ENCODE results near the gene KPNA6. TPM values are rescaled to one million over a fixed set of nuclear protein-coding genes. Genes with fewer than 3 reads are reported as not detected.
"Not testable (repeated sequence)": the region's sequence is repeated elsewhere in the genome, so short reads cannot be mapped to it uniquely, and the experiment has no call there.

Gene KPNA6
- polyA plus RNA-seq, 4 donors: 28.3 to 39.6 (median 33.9) TPM

DNA sequence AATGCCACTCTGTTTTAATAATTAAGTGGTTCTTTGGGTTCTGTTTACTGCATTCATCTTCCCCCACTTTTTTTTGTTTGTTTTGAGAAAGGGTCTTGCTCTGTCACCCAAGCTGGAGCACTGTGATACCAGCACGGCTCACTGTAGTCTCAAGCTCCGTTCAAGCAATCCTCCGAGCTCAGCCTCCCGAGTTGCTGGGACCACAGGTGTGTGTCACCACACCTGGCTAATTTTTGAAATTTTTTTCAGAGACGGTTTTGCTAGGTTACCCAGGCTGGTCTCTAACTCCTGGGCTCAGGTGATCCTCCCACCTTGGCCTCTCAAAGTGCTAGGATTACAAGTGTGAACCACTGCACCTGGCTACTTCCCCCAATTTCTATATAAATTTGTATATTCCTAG is 29.3 kb downstream of the KPNA6 start:
- no peak for DNase-seq (ENCODE audit: low read depth in 4 of 4, low spot score in 3 of 4)

DNA sequence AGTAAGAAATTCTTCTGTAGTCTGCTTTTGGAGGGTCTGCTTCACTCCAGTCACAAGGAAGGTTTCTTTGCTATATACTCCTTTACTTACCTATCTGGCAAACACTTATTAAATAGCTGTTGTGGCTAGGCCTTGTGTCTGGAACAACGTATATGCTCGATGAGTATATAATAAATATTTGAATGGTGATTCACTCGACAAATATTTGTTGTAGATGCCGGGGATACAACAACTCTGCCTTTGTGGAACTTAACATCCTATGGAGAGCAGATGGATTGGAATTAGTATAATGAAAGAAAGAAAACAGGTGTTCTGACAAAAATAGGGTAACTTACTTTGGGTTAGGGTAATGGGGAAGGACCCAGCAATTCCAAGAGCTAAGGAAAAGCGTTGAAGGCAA is 31.1 kb downstream of the KPNA6 start:
- DNase-seq (ENCODE audit: low read depth in 4 of 4, low spot score in 3 of 4): no peak

DNA sequence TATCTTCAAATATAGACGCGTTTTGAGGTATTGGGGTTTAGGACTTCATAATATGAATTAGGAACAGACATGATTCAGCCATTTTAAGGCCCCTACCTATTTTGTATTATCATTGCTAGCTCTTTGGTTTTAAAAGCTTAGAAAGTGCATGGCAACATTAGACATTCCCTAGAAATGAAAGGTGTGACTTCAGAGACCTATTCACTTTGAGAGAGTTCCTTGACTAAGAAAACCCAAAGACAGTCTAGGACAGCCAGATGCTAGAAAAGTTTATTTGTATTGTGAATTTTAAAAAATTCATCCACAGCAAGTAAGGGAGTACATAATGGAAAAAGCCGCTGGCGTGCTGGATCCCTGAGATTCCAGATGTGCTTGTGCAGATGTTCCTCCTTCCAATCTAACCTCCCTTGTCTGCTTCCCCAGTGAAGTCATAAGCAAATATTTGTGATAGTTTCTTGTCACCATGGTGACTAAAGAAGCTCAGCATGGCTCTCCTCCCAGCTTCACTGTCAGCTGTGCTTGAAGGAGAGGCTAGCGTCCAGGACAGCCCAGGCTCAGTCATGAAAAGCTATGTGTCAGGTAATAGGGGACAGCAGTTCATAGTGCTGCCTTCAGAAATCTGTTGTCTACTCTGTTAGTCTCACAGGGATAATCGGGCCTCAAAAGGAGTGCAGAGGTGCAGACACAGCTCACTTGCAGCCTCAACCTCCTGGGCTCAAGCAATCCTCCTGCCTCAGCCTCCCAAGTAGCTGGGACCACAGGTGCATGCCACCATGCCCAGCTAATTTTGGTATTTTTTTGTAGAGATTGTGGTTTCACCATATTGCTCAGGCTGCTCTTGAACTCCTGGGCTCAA is 34.8 kb downstream of the KPNA6 start:
- peak in 3 of 4 donors; percentile 30 to 51 (median 33) for DNase-seq (ENCODE audit: low read depth in 4 of 4, low spot score in 3 of 4)

DNA sequence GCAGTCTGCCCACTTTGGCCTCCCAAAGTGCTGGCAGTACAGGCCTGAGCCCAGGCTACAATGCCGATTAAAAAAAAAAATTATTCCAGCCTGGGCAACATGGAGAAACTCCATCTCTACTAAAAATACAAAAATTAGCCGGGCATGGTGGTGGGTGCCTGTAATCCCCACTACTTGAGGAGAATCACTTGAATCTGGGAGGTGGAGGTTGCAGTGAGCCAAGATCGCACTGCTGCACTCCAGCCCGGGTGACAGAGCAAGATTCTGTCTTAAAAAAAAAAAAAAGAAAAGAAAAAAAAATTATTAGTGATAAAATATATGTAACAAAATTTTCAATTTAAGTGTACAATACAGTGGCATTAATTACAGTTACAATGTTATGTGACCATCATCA is 35.4 kb downstream of the KPNA6 start:
- not testable (repeated sequence) for DNase-seq (ENCODE audit: low read depth in 4 of 4, low spot score in 3 of 4)

DNA sequence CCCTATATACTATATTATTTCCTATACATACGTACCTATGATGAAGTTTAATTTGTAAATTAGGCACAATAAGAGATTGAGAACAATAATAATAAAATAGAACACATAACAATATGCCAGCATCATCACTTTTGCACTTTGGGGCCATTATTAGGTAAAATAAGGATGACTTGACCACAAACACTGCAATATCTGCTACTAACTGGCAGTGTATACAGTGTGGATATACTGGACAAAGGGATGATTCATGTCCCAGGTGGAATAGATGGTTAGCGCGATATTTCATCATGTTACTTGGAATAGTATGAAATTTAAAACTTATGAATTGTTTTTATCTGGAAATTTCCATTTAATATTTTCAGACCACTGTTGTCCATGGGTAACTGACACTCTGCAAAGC is 36.2 kb downstream of the KPNA6 start:
- DNase-seq (ENCODE audit: low read depth in 4 of 4, low spot score in 3 of 4): no peak

DNA sequence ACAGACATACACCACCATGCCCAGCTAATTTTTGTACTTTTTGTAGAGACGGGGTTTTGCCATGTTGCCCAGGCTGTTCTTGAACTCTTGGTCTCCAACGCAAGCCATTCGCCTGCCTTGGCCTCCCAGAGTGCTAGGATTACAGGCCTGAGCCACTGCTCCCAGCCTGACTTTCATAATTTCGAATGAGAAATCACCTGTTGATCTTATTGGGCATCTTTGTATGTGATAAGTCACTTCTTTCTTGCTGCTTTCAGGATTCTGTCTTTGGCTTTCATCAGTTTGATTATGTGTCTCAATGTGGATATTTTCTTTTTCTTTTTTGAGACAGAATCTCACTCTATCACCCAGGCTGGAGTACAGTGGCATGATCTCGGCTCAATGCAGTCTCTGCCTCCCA is 39.9 kb downstream of the KPNA6 start:
- DNase-seq (ENCODE audit: low read depth in 4 of 4, low spot score in 3 of 4): not testable (repeated sequence)

DNA sequence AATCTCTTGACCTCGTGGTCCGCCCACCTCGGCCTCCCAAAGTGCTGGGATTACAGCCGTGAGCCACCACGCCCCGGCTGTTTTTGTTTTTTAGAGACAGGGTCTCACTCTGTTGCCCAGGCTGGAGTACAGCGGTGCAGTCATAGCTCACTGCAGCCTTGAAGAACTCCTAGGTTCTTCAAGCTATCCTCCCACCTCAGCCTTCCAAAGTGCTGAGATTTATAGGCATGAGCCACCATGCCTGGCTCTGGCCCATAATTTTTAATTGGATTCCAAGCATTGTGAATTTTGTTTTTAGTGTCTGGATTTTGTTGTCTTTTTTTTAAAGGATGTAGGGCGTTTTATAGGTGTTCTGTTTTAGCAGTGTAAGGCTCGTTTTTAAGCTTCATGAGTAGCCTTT is 43.0 kb downstream of the KPNA6 start:
- DNase-seq (ENCODE audit: low read depth in 4 of 4, low spot score in 3 of 4): no peak

DNA sequence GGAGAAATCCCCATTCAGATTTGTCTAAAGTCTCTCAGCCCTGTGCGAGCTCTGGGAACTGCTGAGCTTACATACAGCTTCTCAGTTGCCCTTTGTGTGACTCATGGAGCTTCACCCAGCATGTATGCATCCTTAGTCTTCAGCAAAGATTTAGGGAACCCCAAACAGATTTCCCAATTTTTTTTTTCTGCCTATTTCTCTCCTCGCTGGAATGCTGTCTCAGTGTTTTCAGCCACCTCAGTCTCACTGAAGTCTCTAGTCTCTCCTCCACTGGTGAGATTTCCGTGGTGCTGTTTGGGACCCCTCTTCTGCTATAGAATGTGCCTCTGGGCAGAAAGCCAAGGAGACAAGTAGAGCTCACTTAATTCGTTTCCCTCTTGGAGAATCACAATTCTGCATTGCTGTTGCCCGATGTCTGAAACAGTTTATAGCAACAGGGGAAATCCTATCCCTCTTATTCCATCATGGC is 43.5 kb downstream of the KPNA6 start:
- no peak for DNase-seq (ENCODE audit: low read depth in 4 of 4, low spot score in 3 of 4)

DNA sequence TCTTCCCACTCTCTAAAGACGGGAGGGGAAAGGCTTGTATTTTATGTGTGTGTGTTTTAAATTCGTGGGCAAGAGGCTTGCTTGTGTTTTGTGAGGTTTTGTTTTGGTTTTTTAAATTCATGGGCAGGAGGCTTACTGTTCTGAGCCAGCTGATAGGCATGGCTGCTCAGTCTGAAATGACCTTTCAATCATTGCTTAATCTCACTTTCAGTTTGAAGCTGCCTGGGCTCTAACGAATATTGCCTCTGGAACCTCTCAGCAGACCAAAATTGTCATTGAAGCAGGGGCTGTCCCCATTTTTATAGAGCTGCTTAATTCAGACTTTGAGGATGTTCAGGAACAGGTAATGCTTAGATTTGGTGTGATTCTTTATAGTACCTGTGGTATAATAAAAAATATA is 51.3 kb downstream of the KPNA6 start:
- no peak for DNase-seq (ENCODE audit: low read depth in 4 of 4, low spot score in 3 of 4)

DNA sequence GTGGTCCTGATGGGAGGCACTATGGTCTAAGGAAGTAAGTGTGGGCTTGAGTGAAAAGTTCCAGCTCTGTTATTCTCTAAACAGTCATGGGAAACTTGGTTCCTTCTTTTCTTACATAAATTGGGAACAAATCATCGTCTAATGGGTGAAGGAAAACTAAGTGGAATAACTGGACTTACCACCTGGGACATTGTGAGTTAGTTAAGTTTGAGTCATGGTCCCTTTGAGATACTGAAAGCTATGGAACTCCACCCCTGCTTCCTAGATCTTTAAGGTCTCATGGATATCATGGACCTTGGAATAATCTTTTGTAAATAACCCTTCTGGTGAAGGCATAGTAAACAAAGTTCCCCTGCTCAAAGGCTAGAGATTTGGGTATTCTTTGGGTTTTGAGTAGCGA is 55.5 kb downstream of the KPNA6 start:
- no peak for DNase-seq (ENCODE audit: low read depth in 4 of 4, low spot score in 3 of 4)

DNA sequence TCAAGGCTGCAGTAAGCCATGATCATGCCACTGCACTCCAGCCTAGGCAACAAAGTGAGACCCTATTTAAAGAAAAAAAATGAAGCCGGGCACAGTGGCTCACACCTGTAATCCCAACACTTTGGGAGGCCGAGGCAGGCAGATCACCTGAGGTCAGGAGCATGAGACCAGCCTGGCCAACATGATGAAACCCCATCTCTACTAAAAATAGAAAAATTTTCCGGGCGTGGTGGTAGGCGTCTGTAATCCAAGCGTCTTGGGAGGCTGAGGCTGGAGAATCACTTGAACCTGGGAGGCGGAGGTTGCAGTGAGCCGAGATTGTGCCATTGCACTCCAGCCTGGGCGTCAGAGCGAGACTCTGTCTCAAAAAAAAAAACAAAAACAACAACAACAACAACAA is 57.8 kb downstream of the KPNA6 start:
- DNase-seq (ENCODE audit: low read depth in 4 of 4, low spot score in 3 of 4): not testable (repeated sequence)

DNA sequence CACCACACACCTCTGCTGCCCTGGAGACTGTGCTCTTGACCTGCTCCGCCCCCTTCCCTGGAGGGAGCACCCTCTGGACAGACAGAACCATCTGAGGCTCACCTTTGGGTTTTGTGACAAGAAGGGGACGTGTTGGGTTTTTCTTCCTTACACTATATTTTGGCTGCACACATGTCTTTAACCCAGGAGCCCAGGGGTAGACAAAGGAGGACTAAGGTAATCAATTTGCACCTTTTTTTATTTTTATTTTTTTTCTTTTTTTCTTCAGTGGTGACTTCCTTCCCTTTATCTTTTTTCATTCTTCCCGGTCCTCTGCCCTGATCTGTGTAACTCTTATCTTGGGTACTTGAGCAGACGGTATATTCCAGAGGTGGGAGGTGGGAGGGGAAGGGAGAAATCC is 63.1 kb downstream of the KPNA6 start:
- DNase-seq (ENCODE audit: low read depth in 4 of 4, low spot score in 3 of 4): no peak

DNA sequence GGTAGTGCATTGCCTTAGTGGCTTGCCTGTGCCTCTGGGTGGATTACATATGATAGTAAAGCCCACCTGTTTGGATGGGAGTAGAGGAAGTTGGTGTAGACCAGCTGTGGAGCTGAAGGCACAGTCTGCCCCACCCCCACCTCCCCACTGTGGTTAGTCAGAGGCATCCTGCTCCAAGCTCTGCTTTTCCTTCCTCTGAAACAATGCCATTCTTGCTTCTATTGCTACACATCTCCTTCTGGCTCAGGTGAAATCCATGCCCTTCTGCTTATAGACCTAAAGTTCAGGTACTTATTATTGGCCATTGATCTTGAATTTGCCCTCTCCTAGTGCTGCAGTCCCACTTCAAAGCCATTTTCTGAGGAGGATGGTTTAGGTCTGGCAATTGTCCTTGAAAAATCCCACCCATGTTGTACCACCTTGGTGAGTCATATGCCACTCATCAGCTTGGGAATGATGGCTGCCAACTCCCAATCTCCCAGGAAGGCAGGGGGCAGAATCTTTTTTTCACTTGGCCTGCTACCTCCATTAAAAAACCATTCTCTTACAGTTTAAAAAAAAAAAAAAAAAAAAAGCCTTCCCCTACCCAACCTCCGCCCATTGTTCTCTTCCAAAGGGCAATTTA is 64.9 kb downstream of the KPNA6 start:
- no peak for DNase-seq (ENCODE audit: low read depth in 4 of 4, low spot score in 3 of 4)

DNA sequence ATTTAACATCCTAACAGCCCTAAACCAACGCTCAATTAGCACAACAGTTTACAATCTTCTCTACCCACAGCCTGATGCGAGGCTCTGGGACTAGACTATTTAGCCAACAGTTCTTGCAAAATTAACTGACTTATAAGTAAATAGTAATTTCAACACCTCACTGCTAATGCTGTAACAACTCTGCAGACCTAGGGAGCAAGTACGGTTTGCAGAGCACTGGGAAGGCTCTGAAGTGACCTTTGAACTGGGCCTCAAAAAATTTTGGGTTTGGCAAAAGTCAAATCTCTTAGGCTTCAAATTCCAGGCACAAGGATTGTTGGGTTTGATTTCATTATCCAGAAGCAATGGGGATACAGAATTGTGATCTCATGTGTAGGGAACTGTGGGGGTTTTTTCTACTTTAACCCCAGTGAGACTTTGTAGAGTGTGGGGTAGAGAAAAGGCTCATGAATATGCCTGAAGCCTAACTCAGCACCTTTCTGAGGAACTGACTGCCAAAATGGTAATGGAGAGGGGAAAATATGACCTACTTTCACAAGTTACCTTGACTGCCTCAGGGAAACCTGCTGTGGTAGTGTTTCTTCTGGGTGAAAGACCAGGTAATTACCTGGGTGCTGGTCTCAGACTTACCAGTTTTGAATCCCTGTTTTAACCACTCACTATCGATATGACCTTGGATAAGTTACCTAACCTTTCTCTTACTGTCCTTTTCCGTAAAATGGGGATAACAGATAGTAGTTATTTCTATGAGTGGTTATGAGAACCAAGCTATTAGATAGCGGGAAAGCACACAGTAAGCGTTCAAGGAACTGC is 70.7 kb downstream of the KPNA6 start:
- DNase-seq (ENCODE audit: low read depth in 4 of 4, low spot score in 3 of 4): no peak

DNA sequence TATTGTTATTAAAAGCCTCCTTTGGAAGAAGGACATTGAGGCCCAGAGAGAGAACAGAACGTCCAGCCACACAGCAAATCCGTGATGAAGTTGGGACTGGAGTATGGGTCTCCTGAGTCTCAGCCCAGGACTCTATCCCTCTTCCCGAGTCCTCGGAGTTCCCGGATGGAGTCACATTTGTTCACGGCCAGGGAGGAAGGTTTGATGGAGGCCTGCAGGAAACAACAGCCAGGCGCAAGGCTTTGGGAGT is 71.3 kb downstream of the KPNA6 start:
- no peak for DNase-seq (ENCODE audit: low read depth in 4 of 4, low spot score in 3 of 4)

DNA sequence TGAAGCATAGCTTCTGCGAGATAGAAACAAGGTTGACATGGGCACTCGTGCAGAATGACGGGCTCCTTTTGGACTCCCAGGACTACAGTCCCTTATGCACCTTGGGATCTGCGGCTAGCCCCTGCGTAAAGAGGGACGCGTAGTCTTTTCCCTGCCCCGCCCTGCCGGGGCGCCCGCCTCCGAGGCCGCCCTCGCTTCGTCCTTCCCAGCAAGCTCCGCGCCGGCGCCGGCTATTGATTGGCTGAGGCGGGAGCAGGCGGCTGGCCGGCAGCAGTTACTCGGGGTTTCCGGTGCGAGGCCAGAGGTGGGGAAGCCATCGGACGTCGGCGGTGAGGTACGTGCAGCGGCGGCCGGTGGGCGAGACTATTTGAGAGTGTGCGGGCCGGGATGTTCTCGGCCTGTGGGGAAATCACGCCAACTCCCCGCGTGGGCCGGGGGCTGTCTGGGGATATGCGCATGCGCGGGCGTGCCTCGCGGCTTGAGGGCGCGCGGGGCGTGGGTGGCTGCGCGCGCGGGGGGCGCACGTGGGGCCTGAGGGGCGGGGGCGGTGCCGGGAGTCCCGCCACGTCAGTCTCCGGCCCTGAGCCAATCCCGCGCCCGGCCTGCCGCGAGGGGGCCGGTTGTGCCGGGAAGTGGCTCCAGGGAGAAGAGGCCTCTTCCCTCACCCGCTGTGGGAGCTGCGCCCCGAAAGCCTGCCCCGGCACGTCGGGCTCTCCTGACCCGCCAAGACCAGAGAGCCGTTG is 71.8 kb downstream of the KPNA6 start, which contains the start of gene TXLNA:
TXLNA (plus strand) TSS at position 233 of the 743 bp plus-strand sequence. CDS start 671 bp downstream, outside the sequence.
- peak; percentile 81 to 87 (median 84) for DNase-seq (ENCODE audit: low read depth in 4 of 4, low spot score in 3 of 4)

DNA sequence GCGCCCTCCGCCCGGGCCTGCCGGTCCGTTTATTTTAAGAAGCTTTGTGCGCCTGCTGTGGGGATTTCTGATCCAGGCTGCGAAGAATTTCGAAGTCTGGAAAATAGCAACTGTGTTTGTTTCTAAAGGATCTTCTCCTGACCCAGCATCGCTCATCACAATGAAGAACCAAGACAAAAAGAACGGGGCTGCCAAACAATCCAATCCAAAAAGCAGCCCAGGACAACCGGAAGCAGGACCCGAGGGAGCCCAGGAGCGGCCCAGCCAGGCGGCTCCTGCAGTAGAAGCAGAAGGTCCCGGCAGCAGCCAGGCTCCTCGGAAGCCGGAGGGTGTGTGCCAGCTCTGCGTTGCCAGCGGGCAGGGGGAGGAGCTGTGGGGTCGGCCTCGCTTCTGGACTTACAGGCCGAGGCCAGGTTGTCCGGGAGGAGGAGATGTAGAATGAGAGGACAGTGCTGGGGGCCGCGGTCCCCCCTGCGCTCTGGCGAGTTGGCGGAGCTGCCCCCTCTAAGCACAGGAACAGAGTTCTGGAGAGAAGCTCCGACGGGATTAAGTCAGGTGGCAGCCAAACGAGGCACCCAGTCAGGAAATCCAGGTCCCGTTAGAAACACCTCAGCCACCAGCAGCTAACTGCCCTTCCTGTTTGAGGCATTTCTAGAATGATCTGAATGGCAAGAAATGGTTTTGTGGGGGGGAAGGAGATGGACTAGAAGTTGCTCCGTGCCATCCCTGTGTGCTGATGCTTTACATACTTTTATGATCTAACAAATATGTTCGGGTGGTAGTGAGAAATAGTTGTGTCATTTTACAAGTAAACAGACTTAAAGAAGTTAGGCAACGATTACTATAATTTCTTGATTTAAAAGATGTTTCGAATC is 72.6 kb downstream of the KPNA6 start:
- peak in 1 of 4 donors; percentile 24 for DNase-seq (ENCODE audit: low read depth in 4 of 4, low spot score in 3 of 4)

DNA sequence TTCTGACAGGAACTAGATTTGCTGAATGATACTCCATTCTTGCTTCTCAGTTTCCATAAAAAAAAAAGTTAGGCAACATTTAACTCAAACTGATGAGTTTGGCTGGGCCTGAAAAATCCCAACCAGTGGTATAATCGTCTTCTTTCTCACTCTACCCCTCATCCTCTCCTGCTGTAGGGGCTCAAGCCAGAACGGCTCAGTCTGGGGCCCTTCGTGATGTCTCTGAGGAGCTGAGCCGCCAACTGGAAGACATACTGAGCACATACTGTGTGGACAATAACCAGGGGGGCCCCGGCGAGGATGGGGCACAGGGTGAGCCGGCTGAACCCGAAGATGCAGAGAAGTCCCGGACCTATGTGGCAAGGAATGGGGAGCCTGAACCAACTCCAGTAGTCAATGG is 73.2 kb downstream of the KPNA6 start:
- DNase-seq (ENCODE audit: low read depth in 4 of 4, low spot score in 3 of 4): no peak

DNA sequence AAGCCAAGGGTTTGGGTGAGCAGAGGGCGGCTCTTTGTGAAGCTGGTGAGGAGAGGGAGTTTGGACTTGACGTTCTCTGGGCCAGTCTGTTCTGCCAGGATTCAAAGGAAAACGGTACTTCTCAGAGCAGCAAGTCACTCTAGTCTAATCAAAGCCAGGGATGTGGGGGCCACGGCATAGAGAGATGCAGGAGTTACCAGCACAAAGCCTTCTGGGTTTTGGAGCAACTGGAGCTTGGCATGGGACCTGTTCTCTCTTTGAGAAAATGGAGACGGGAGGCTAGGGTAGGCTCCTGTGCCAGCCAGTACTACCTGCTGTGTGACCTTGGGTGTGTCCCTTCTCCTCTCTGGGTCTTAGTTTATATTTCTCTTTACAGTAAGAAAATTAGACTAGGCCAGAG is 73.7 kb downstream of the KPNA6 start:
- no peak for DNase-seq (ENCODE audit: low read depth in 4 of 4, low spot score in 3 of 4)

DNA sequence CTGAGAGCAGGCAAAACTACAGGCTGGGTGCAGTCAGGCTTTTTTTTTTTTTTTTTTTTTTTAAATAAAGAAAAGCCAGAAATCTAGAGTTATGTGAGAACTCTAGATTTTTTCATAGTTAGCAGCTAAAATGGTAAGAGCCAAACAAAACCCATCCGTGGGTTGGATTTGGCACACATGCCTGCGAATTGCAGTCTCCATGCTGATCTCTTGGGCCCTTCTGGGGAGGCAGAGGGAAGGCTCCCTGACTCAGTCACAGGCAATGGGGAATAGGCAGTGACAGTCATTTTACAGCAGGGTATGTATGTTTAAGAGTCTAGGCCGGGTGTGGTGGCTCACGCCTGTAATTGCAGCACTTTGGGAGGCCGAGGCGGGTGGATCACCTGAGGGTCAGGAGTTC is 74.2 kb downstream of the KPNA6 start:
- DNase-seq (ENCODE audit: low read depth in 4 of 4, low spot score in 3 of 4): no peak

Data from left renal pelvis (tissue), 4 donors.